ENCODE measurements around the gene EEFSEC.

EEFSEC gene

DNA sequence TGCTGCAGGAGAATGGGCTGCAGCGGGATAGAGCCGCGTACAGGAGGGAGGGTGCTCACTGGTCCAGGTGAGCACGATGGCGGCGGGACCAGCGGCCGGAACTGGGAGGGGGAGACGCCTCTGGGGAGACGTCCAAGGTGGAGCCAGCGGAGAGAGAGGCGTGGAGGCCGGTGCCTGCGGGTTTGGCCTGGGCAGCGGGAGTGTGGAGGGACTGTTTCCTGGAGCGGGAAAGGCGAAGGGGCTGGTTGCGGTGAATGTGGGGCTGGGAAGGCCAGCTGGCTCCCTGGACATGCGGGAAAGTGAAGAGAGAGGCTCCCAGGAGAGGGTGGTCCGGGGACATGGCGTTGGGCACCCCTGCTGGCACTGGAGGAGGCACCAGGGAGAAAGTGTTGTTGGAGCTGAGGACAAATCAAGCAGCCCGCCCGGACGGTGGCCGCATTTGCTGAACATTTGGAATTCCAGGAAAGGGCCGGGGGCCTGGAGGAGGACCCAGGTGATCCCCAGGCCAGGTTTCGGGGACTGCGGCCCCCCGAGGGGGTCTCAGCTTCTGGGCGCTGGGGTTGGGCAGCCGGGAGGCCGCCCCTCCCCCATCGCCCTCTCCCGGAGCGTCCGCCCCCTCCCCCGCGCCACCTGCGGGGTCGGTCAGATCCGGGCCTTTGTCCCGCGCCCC lies 279.2 kb downstream of the EEFSEC start:
- peak overlapping the region; percentile 43 for H3K4me3 ChIP-seq (ENCODE audit: low read length)
- TF ChIP-seq, protein P1, sequence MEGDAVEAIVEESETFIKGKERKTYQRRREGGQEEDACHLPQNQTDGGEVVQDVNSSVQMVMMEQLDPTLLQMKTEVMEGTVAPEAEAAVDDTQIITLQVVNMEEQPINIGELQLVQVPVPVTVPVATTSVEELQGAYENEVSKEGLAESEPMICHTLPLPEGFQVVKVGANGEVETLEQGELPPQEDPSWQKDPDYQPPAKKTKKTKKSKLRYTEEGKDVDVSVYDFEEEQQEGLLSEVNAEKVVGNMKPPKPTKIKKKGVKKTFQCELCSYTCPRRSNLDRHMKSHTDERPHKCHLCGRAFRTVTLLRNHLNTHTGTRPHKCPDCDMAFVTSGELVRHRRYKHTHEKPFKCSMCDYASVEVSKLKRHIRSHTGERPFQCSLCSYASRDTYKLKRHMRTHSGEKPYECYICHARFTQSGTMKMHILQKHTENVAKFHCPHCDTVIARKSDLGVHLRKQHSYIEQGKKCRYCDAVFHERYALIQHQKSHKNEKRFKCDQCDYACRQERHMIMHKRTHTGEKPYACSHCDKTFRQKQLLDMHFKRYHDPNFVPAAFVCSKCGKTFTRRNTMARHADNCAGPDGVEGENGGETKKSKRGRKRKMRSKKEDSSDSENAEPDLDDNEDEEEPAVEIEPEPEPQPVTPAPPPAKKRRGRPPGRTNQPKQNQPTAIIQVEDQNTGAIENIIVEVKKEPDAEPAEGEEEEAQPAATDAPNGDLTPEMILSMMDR (conservative IDR thresholded peaks at IDR 0.05; ENCODE audit: low read depth, low read length): no peak
- DNase-seq (ENCODE audit: low read depth): no peak

DNA sequence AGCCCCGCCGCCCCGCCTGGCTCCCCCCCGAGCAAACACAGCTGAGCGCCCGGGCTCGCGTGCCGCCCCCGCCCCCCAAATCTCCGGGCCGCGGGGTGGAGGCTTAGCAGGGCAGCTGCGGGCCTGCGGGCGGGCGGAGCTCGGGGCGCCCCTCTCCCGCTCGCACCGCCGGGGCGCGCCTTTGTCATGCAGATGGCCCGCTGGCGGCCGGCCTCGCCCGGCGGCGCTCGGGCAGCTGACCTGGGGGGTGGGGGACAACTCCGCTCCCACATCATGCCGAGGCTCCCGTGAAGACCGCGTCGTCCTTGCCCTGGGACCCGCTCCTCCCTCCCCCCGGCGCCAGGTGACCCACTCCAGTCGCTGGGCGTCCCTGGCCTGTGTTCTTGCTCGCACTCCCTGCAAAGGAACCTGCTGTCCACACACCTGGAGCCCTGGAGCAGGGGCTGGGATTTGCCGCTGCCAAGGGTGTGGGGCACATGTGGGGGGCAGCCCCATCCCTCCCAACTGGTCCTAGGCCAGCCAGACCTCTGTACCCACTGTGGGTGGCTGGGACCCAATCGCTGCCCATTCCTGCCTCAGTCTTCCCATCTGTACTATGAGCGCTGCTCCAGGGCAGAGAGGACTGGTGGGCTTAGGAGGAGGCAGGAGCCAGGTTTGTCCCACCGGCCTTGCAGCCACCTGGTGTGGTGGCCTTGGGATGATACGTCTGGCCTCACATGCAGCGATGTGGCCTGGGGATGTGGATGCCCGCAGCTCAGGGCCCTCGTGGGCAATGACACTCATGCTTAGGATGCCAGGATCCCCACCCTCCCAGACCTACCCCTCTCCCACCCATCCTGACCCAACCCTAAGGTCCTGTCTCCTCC lies 279.9 kb downstream of the EEFSEC start:
- DNase-seq (ENCODE audit: low read depth): no peak
- H3K4me3 ChIP-seq (ENCODE audit: low read length): peak overlapping the region; percentile 25
- TF ChIP-seq, protein P1 (conservative IDR thresholded peaks at IDR 0.05; ENCODE audit: low read depth, low read length): no peak

DNA sequence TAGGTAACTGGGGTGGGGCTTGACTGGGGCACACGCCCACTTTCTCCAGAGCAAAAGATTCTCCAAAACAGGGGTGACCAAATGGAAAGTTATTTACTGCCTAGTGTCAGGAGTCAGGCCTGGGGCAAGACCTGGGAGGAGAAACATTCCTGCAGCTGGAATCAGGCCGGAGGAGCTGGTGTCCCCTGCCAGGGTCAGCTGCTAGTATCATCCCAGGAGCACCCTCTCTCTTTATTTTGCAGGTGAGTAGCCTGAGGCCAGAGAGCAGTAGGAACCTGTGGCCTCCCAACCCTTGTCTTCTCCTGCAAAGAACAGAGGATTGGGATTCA lies 280.5 kb downstream of the EEFSEC start:
- TF ChIP-seq, protein P1 (conservative IDR thresholded peaks at IDR 0.05; ENCODE audit: low read depth, low read length): no peak
- no peak overlapping the region for H3K4me3 ChIP-seq (ENCODE audit: low read length)
- no peak for DNase-seq (ENCODE audit: low read depth)

DNA sequence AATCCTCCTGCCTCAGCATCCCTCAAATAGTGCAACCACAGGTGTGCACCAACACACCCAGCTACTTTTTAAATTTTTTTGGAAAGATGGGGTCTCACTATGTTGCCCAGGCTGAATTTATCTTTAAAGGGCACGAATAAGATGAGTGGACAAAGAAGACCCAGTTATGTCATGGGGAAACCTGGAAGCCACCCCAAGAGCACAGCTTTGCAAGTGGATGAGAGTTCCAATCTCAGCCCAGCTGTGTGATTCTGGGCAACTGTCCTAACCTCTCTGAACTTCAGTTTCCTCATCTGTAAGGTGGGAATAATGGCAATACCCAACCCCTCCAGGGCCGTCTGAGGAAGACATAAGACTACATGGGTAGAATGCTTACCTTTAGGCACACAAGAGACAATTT lies 281.2 kb downstream of the EEFSEC start:
- no peak overlapping the region for H3K4me3 ChIP-seq (ENCODE audit: low read length)
- no peak for DNase-seq (ENCODE audit: low read depth)
- TF ChIP-seq, protein P1 (conservative IDR thresholded peaks at IDR 0.05; ENCODE audit: low read depth, low read length): no peak

DNA sequence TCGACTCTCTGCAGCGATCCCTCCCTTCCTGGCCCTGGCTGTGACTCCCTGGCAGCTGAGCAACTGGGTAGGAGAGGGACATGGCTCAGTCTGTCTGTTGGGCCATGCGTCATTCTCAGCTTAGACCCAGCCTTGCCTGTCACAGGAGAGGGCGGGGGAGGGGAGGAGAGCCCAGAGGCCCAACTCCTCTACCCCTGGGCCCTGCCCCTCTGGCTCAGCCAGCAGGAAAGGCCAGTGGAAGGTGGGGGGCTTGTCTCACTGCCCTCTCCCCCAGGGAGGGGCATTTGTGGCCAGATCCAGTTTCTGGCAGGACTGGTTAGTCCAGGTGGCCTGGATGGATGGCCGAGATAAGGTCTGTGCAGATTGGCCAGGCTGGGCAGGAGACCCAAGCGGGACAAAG lies 281.8 kb downstream of the EEFSEC start:
- TF ChIP-seq, protein P1 (conservative IDR thresholded peaks at IDR 0.05; ENCODE audit: low read depth, low read length): no peak
- no peak overlapping the region for H3K4me3 ChIP-seq (ENCODE audit: low read length)
- no peak for DNase-seq (ENCODE audit: low read depth)

DNA sequence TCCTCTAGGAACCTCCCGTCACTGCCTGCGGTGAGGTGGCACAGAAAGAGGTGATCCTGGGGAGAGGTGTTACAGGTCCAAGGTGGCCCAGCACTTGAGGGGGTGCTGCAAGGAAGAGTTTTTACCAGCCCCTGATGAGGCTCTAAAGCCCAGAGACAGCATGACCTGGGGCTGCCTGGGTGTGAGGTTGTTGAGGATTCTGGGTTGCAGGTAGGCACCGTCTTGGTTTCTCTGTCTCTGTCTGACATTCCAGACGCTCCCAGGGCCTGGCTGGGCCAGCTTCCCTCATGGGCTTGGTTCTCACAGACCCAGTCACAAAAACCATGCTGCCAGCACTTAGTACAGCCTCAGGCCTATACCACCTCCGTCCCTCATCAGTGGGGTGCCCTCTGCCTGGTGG lies 282.3 kb downstream of the EEFSEC start:
- DNase-seq (ENCODE audit: low read depth): no peak
- TF ChIP-seq, protein P1 (conservative IDR thresholded peaks at IDR 0.05; ENCODE audit: low read depth, low read length): no peak
- no peak overlapping the region for H3K4me3 ChIP-seq (ENCODE audit: low read length)

DNA sequence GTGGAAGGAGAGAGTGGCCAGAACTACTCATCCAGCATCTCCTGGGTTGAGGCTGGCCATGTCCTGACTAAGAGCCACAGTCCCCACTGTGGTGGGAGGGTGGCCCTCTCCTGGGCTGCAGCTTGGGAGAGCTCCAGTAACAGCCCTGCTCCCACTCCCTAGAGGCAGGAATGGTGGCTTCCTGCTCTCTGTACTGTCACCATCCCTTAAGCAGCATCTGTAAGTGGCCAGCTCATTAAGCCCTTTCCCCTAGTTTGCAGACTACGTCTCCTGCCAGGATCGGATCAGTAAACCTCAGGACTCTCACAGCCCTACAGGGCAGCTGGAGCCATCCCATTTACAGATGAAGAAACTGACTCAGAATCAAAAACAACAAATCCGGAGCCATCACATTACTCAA lies 282.9 kb downstream of the EEFSEC start:
- TF ChIP-seq, protein P1 (conservative IDR thresholded peaks at IDR 0.05; ENCODE audit: low read depth, low read length): no peak
- no peak for DNase-seq (ENCODE audit: low read depth)
- no peak overlapping the region for H3K4me3 ChIP-seq (ENCODE audit: low read length)

All from retinal pigment epithelial cell (primary cell).